ENCODE data around the gene RIPK3. TPM values are rescaled to one million over a fixed set of nuclear protein-coding genes. Genes with fewer than 3 reads are reported as not detected.

RIPK3 gene
- total and polyA plus RNA-seq, 2 donors from 2014 or later, result 5.1 to 19.5 TPM

DNA sequence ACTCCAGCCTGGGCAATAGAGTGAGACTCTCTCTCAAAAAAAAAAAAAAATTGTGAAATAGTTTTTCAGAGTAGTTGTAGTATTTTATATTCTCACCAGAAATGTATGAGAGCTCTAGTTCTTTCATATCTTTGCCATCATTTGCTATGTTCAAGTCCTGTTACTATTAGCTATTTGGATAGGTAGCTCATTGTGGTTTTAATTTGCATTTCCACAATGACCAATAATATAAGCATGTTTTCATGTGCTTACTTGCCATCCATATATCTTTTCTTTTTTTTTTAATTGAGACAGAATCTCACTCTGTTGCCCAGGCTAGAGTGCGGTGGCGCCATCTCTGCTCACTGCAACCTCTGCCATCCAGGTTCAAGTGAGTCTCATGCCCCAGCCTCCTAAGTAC, 8.4 kb upstream of the RIPK3 start:
- no peaks in the 10 kb centered on the region for H3K9me3 ChIP-seq (ENCODE audit: control insufficient read depth in 2 of 3, insufficient read depth in 1 of 3, low read length in 3 of 3)
- intact Hi-C loops (cut with DNase I), result no loop called here
- H3K27ac ChIP-seq (ENCODE audit: low read depth in 2 of 2, low read length in 2 of 2), result no peak overlapping the region
- FAIRE-seq (no peak), DNase-seq (no peak)
- no peak overlapping the region for H3K4me3 ChIP-seq (ENCODE audit: low read length in 3 of 3)
- H3K9ac ChIP-seq (ENCODE audit: low read length in 3 of 3), result no peak overlapping the region
- H3K4me1 ChIP-seq (ENCODE audit: control insufficient read depth in 2 of 3, insufficient read depth in 2 of 3, low read depth in 1 of 3, low read length in 3 of 3), result peaks cover 0 to 4% (median 0%) of the 10 kb centered on the region in 3 donors
- TF ChIP-seq, protein P1, sequence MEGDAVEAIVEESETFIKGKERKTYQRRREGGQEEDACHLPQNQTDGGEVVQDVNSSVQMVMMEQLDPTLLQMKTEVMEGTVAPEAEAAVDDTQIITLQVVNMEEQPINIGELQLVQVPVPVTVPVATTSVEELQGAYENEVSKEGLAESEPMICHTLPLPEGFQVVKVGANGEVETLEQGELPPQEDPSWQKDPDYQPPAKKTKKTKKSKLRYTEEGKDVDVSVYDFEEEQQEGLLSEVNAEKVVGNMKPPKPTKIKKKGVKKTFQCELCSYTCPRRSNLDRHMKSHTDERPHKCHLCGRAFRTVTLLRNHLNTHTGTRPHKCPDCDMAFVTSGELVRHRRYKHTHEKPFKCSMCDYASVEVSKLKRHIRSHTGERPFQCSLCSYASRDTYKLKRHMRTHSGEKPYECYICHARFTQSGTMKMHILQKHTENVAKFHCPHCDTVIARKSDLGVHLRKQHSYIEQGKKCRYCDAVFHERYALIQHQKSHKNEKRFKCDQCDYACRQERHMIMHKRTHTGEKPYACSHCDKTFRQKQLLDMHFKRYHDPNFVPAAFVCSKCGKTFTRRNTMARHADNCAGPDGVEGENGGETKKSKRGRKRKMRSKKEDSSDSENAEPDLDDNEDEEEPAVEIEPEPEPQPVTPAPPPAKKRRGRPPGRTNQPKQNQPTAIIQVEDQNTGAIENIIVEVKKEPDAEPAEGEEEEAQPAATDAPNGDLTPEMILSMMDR (IDR thresholded peaks at IDR 0.05; ENCODE audit: borderline replicate concordance, extremely low read depth, insufficient read depth), result no peak
- no peaks in the 10 kb centered on the region for H3K27me3 ChIP-seq (ENCODE audit: control insufficient read depth, insufficient read depth, low read length)
- H3K36me3 ChIP-seq (ENCODE audit: control insufficient read depth in 2 of 3, insufficient read depth in 3 of 3, low read length in 3 of 3), result no peaks in the 10 kb centered on the region

DNA sequence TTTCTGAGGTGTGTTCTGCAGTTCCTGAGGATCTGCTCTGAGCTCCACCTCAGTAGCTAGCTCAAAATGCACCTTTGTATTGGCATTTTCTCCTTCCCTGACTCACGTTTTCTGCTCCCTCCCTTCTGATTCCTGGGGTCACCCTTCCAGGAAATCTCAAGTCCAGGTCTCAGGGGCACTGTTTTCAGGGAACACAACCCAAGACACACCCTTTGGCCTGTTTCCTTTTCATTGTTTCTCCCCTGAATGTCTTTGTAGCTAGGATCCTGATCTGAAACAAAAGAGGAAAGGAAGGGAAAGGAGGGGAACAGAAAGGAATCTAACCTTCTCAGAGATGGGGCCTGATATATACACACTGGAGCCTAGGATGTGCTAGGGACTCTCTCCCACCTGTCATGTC, 7.3 kb upstream of the RIPK3 start:
- TF ChIP-seq, protein P1 (IDR thresholded peaks at IDR 0.05; ENCODE audit: borderline replicate concordance, extremely low read depth, insufficient read depth), result no peak
- DNase-seq (no peak), FAIRE-seq (no peak)
- H3K27ac ChIP-seq (ENCODE audit: low read depth in 2 of 2, low read length in 2 of 2), result no peak overlapping the region
- H3K9me3 ChIP-seq (ENCODE audit: control insufficient read depth in 2 of 3, insufficient read depth in 1 of 3, low read length in 3 of 3), result no peaks in the 10 kb centered on the region
- intact Hi-C loops (cut with DNase I), result no loop called here
- no peak overlapping the region for H3K4me3 ChIP-seq (ENCODE audit: low read length in 3 of 3)
- H3K4me1 ChIP-seq (ENCODE audit: control insufficient read depth in 2 of 3, insufficient read depth in 2 of 3, low read depth in 1 of 3, low read length in 3 of 3), result peaks cover 0 to 4% (median 0%) of the 10 kb centered on the region in 3 donors
- H3K27me3 ChIP-seq (ENCODE audit: control insufficient read depth, insufficient read depth, low read length), result no peaks in the 10 kb centered on the region
- H3K9ac ChIP-seq (ENCODE audit: low read length in 3 of 3), result no peak overlapping the region
- H3K36me3 ChIP-seq (ENCODE audit: control insufficient read depth in 2 of 3, insufficient read depth in 3 of 3, low read length in 3 of 3), result no peaks in the 10 kb centered on the region

DNA sequence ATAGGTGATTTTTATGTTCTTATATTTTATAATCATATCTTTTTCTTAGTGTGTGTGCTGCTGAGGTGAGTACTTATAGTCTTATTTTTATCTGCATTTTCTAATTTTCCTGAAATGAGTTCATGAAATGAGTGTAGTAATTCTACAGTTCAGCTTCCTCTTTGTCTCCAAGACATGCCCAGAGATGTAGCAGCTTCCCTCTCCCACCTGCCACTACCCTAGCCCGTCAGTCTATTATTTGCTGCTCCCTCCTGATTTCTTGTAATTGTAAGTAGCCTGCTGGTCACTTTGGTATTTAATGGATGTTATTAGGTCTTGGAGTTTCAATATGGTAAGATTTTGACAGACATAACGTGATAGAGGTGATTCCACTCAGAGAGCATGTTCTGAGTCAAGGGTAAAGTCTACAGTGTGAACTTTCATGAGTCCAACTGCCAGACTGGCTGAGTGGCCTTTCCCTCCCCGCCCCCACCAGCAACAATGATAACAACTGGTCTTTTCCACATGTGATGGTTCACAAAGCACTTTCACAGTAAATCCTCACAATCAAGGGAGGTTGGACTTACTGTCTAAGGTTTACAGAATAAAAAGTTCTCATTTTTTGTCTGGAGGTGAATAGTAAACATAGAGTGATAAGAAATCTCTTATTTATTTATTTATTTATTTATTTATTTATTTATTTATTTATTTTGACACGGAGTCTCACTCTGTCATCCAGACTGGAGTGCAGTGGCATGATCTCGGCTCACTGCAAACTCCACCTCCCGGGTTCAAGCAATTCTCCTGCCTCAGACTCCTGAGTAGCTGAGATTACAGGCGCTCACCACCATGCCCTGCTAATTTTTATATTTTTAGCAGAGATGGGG, 4.2 kb upstream of the RIPK3 start:
- Histone ChIP-seq H3K4me1 (ENCODE audit: control insufficient read depth in 2 of 3, insufficient read depth in 2 of 3, low read depth in 1 of 3, low read length in 3 of 3) (peaks cover 0 to 3% (median 0%) of the 10 kb centered on the region in 3 donors), H3K9me3 (ENCODE audit: control insufficient read depth in 2 of 3, insufficient read depth in 1 of 3, low read length in 3 of 3) (no peaks in the 10 kb centered on the region), H3K27me3 (ENCODE audit: control insufficient read depth, insufficient read depth, low read length) (no peaks in the 10 kb centered on the region), H3K4me3 (ENCODE audit: low read length in 3 of 3) (no peak overlapping the region), H3K27ac (ENCODE audit: low read depth in 2 of 2, low read length in 2 of 2) (no peak overlapping the region), H3K36me3 (ENCODE audit: control insufficient read depth in 2 of 3, insufficient read depth in 3 of 3, low read length in 3 of 3) (no peaks in the 10 kb centered on the region), H3K9ac (ENCODE audit: low read length in 3 of 3) (no peak overlapping the region)
- intact Hi-C loops (cut with DNase I), result no loop called here
- DNase-seq (no peak), FAIRE-seq (no peak)
- TF ChIP-seq, protein P1 (IDR thresholded peaks at IDR 0.05; ENCODE audit: borderline replicate concordance, extremely low read depth, insufficient read depth), result no peak

All from kidney (tissue), 14 donors.